GM18861 (cell line): ENCODE results near the gene ATP5F1C.
"Not testable (repeated sequence)": the region's sequence is repeated elsewhere in the genome, so short reads cannot be mapped to it uniquely, and the experiment has no call there.

Source experiments
- ATAC-seq: cut with Tn5 transposase; IDR thresholded peaks from one replicate; pipeline ENCODE4 v1.9.1; 2021; ENCODE audit not compliant: unreplicated experiment

ATP5F1C gene

GRCh38 chr10:7792541-7792940 is 4.6 kb downstream of the ATP5F1C start:
- no peak for ATAC-seq

DNA sequence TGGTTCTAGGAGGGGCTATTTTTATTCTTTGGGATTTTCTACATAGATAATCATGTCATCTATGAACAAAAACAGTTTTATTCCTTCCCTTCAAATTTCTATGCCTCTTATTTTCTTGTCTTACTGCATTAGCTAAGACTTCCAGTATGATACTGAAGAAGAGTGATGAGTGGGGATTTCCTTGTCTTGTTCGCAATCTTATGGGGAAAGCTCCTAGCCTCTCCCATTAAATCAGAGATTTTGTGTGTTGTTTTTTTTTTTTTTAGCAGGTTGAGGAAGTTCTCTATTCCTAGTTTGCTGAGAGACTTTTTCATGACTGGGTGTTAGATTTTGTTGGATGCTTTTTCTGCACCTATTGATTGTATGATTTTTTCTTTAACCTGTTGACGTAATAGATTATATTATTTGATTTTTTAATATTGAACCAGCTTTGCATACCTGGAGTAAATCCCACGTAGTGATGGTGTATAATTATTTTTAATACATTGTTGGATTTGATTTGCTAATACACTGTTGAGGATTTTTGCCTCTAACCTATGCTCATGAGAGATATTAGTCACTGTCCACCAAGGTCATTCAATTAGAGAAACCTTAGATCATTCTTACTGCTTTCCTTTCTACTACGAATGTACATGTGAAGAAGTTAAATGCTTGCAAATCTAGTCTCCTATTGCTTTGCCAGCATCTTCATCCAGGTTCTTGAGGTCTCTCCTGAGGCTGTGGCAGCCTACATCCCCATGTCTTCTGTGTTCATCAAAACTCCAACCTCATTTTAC is 6.5 kb downstream of the ATP5F1C start:
- no peak for ATAC-seq

DNA sequence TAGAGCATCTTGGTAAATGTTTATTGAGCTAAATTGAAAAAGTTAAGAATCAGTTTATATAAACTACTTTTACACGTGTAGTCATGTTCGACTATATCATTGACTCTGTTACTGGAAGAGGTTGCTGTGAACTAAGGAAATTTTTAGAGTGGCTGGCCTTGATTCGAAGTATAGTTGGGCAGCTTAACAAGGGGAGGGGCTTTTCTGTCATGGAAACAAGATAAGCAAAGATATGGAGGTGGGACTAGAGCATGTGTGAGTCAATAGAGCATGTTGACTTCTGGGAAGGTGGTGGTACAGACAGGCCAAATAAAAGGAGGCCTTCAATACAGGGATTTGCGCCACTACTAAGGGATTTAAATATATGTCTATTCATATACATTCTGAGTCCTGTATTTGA is 7.6 kb downstream of the ATP5F1C start:
- no peak for ATAC-seq

DNA sequence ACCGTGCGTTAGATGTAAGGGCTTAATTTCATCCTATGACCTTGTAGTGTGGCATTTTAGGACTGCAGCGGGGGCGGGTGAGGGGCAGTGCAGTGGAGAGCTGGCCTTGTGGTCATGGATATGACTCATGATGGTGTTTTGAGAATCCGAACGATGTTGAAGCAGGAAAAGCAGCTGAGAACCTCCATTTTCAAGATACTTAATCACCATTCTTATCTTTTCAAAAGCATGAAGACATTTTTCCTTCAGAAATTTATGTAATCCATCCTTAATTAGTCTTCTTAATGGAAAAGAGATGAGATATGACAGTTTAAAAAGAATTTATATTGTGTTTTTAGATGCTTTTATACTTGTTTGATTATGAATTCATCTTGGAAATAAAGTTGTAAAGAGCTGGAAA is 9.6 kb downstream of the ATP5F1C start:
- no peak for ATAC-seq

- no peak for ATAC-seq
Measured at GRCh38 chr10:7802606-7803005, 14.6 kb downstream of the ATP5F1C start.

DNA sequence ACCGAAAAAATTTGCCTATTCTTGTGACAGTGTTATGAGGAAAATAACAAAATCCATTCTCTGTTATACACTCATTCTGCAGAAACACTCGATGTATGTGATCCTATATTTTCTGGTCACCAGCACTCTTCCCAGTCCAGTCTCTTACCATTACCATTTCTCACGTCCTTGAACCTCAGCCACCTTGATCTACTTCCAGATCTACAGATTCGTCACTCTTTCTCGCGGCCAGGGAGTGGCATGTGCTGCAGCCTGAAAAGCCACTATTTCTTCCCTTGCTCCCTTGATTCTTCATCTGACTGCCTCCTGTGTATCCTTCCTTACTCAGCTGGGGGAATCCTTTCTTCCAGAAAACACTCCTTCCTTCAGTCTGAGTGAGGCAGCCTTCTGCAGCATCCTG is 16.2 kb downstream of the ATP5F1C start:
- no peak for ATAC-seq

- no peak for ATAC-seq
Measured at GRCh38 chr10:7804741-7805140, 16.8 kb downstream of the ATP5F1C start.

DNA sequence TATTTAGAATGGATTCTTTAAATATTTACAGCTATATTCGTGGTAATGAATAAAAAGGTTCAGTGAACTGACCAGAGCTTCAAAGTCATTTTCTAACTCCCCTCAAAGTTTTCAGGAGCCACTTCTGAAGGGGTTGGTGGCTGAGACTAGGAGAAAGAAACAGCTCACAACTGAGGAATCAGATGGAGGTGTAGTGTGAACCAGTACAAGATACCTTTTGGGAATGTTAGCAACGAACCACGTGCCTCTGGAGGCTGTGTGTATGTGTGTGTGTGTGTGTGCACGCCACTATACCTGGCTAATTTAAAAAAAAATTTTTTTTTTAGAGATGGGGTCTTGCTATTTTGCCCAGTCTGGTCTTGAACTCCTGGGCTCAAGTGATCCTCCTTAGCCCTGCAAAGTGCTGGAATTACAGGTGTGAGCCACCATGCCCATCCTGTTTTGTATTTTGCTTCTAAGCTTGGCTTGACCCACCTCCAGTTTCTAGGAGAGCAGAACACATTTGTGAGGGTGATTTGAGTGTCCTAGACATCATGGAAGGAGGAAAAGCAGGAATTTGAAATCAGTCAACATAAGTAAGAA is 20.8 kb downstream of the ATP5F1C start:
- ATAC-seq: no peak

- no peak for ATAC-seq
Measured at GRCh38 chr10:7810443-7810842, 22.5 kb downstream of the ATP5F1C start.

DNA sequence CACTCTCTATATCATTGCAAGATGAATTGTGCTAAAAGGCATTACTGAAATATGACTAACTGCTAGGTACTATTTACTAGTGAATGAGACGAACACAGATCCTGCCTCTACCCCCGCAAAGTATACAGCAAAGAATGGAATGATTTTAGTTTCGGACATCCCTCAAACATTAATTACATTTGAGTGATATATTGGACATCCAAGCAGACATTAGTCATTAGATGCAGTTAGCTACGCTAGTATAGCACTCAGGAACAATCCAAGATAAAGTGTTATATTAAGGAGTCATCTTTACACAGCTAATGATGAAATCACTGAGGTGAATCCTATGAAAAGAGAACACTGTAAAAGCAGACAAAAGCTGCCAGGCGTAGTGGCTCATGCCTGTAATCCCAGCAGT is 23.0 kb downstream of the ATP5F1C start:
- ATAC-seq: no peak

DNA sequence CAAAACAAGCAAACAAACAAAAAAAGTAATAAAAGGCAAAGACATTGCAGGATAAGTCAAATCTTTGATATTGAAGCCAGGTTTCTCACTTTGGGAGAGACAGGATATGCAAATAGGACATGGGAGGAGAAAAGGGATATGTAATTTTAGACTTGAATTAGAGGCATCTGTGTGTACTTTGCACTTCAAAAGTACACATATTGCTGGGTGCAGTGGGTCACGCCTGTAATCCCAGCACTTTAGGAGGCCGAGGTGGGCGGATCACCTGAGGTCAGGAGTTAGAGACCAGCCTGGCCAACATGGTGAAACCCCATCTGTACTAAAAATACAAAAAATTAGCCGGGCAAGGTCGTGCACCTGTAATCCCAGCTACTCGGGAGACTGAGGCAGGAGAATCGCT is 23.8 kb downstream of the ATP5F1C start:
- not testable (repeated sequence) for ATAC-seq

DNA sequence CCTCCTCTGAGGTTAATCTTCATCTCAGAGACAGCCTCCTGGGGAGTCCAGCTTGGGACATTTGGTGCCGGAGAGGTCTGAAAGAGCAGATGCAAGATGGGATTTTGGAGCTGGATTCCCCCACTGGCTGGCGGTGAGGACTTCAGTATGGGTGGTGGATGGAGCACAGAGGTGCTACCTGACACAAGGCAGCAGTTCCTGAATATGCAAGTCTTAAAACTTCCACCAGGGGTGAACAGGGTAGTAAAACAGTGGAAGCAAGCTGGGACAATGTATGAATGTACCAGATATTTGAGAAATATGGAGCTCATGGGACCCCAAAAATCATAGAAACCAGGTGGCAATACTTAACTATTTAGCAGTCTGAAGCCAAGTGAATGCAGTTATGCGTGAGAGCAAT is 25.5 kb downstream of the ATP5F1C start:
- ATAC-seq: no peak

DNA sequence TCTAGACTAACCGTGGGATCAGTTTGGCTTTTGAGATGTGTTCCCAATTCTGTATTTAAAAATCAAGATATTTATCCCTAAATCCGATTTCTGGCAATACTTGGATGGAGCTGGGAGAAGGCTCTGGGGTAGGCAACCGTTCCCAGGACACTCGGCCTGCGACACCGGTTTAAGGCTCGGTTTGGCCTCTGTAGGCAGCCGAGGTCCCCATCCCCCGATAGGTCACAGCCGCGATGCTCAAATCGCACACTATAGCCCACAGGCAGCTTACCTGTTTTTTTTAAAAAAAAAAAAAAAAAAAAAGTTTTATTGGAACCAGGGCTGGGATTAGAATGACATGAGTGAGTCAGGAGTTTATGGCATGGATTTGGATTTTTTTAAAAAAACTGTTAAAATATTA is 29.6 kb downstream of the ATP5F1C start:
- no peak for ATAC-seq

- no peak for ATAC-seq
Measured at GRCh38 chr10:7817984-7818294, 30.0 kb downstream of the ATP5F1C start.

DNA sequence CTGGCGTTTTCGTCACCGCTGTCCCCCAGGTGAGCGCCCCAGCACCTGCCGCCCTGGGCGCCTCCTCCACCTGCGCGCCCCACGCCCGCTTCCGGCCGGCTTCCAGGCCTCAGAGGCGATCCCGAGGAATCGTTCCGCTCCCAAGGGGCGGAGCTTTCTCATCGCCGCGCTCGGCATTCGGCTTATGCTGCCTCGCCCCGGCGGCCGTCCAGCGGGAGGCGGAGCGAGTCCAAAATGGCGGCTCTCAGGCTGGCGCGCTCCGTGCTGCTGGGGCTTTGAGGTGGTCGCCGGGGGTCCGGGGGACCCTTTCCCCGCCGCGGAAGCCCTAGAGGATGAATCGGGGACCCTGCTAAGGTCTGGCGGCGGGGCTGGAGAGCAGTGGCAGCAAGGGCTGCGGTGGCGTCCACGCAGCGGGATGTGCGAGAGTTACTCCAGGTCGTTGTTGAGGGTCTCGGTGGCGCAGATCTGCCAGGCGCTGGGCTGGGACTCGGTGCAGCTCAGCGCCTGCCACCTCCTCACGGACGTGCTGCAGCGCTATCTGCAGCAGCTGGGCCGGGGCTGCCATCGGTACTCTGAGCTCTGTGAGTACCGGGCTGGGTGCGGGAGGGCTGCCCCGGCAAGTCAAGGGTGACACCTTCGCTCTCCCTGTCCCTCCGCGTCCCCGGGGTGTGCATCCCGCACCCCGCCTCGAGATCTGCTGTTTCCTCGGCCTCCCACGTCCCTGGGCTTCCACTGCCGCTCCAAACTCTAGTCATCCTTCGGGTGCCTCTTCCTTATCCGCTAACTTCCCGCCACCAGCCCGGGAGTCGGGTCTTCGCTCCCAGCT is 30.5 kb downstream of the ATP5F1C start, which contains the start of gene TAF3:
TAF3 (plus strand) TSS at position 211 of the 826 bp plus-strand sequence; CDS start at position 416, 205 bp downstream.
- ATAC-seq: peak; percentile 85

DNA sequence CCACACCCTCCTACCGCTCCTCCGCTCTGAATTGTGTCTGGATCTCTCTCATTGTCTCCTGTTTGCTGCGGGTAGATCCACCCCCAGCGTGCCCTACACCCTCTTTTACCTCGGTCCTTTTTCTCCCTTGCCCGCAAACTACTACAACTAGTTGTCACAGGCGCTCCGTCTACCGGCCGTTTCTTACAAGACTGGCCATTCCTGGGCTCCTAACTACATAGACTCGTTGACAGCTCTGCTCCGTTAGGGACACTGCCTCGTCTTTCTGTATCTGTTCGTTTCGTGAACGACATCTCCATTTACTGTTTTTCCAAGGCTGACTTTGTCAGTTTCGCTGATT is 31.1 kb downstream of the ATP5F1C start:
- peak; percentile 44 for ATAC-seq

GRCh38 chr10:7824251-7824650 is 36.3 kb downstream of the ATP5F1C start:
- no peak for ATAC-seq

DNA sequence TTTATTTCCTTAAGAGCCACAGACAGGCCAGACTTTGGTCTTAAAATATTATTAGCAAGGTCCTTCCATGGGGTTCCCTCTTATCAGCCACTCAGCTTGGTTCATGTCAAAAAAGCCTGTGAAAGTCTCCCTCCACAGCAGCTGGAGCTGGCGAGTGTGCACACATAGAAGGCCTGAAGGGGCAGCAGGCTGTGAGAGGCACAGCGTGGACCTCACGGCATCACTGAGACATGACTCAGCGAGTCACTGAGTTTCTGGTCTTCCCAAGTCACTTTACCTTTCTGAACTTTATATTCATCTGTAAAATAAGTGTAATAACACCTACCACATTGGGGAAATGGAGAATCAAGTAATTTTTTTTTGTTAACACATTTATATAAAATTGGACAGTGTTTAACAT is 39.0 kb downstream of the ATP5F1C start:
- ATAC-seq: no peak

GRCh38 chr10:7829289-7829834 is 41.4 kb downstream of the ATP5F1C start:
- ATAC-seq: no peak

DNA sequence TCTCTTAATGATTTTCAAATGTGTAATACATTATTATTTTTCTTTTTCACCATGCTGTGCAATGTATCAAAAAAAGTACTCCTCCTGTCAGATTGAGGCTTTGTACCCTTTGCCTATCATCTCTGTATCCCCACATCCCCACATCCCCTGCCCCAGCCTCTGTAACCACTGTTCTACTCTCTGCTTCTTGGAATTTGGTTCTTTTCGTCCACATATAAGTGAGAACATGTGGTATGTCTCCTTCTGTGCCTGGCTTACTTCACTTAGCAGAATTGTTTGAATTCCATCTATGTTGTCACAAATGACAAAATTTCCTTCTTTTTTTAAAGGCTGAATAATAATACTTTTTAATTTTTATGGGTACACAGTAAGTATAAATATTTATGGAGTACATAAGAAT is 44.1 kb downstream of the ATP5F1C start:
- no peak for ATAC-seq

DNA sequence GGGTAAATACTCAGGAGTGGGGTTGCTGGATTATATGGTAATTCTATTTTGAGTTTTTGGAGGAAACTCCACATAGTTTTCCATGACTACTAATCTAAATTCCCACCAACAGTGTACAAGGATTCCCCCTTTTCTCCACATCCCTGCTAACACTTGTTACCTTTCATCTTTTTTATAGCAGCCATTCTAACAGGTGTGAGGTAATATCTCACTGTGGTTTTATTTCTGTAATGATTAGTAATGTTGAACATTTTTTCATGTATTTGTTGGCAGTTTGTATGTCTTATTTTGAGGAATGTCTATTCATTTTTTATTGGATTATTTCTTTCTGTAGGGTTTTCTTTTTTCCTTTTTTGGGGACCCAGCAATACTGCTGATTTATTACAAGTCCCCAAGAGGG is 45.2 kb downstream of the ATP5F1C start:
- no peak for ATAC-seq

DNA sequence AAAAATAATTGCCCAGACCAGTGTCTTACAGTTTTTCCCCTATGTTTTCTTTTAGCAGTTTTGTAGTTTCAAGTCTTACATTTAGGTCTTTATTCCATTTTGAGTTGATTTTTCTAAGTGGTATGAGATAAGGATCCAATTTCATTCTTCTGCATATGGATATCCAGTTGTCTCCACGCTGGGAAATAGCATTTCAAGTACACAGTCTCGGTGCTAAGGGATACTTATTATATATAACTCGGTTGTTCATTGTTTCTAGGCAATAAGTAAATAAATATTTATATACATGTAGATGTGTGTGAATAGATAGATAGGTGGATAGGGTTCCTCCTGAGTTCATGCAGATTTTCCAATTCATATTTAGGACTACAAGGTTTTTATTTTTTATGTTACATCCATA is 46.3 kb downstream of the ATP5F1C start:
- no peak for ATAC-seq
